HG02885 (cell line): ENCODE measurements around the gene CKAP5.

ENCODE experiments used
- ATAC-seq: cut with Tn5 transposase; IDR thresholded peaks from one replicate; pipeline ENCODE4 v1.9.1; 2021; ENCODE audit warnings: mild to moderate bottlenecking; ENCODE audit not compliant: unreplicated experiment, poor library complexity

CKAP5 gene

DNA sequence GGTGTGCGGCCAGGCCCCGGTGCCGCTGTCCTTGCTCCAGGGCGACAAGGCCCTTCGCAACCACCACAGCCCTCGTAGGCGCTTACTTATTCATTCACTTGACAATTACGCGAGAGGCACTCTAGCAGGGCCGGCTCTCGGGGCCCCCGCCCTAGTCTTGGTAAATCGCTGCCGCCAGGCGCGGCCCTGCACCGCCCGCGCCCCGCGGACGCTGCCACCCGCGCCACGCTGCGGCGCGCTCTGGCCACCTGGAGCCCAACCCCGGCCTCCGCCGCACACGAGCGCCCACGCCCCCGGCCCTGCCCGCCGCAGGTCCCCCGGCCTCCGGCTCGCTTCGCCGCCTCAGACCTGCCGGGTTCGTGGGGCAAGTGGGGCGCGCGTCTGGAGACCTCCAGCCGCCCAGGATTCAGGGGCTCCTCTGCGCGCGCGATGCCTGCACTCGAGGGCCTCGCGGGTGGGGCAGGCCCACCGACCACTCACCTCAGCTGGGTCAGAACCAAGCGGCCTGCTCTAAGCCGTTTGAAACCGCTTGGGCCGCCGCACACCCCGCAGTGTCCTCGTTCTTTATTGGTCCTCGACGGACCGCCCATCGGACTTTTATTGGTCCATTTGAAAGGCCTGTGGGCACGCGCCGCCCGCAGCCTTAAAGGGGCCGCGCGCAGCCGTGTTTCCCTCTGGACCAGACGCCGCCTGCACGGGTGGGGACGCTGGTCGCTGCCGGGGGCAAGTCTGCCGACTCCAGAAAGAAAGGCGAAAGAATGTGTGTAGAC, at the start of gene CKAP5:
Gene CKAP5 (minus strand): TSS at position 541 of the 770 bp plus-strand sequence. CDS start 25,049 bp downstream, outside the sequence.
- peak; percentile 96 for ATAC-seq

DNA sequence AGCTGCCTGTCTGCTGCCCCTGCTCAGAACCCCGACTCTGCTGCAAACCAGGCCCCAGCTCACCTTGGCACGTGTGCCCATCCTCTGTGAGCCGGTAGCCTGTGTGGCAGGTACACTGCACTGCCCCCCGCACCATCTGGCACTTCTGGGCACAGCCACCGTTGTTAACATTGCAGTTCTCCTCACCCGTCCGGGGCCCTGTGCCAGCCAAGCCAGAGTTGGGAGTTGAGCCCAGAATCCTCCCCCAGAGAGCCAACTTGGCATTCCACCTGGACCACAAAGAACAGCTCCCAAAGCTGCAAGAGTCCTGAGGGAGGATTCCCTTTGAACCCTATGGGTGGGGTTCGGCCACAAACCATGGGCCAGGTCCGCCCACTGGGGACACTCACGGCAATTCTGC, 49.7 kb upstream of the CKAP5 start:
- no peak for ATAC-seq

GRCh38 chr11:46894961-46895360, 48.9 kb upstream of the CKAP5 start:
- no peak for ATAC-seq

- no peak for ATAC-seq
These were observed 48.4 kb upstream of the CKAP5 start for GRCh38 chr11:46894506-46894905.

GRCh38 chr11:46892838-46893237, 46.8 kb upstream of the CKAP5 start:
- no peak for ATAC-seq

GRCh38 chr11:46892109-46892508, 46.0 kb upstream of the CKAP5 start:
- ATAC-seq: no peak

DNA sequence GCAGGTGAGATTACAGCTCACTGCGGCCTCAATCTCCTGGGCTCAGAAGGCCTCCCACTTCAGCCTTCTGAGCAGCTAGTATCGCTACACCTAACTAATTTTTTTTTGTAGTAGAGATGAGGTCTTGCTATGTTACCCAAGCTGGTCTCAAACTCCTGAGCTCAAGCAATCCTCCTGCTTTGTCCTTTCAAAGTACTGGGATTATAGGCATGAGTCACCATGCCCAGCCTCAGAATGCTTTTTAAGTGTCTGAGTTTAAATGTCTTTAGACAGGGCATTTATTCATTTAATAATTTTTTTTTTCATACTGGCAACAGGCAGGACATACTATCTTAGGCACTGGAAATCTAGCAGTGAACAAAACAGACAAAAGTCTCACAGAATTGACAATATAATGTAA, 44.6 kb upstream of the CKAP5 start:
- no peak for ATAC-seq

GRCh38 chr11:46889689-46890475, 43.8 kb upstream of the CKAP5 start:
- peak; percentile 53 for ATAC-seq

DNA sequence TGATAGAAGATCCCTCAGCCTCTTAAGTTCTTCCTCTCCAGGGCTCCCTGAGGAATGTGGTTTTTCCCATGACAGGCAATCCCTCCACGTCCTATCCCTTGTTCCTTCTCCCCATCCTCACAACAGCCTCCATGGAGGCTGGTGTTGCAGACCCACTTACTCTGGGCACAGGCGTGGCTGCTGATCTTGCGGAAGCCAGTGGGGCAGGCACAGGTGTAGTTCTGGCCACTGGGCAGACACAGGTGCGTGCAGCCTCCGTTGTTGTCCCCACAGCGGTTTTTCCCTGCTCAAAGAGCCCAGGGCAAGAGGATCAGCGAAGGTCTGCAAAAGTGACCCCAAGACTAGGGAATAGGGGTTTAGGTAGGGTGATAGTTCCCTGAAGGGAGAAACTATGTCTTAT, 43.2 kb upstream of the CKAP5 start:
- no peak for ATAC-seq

DNA sequence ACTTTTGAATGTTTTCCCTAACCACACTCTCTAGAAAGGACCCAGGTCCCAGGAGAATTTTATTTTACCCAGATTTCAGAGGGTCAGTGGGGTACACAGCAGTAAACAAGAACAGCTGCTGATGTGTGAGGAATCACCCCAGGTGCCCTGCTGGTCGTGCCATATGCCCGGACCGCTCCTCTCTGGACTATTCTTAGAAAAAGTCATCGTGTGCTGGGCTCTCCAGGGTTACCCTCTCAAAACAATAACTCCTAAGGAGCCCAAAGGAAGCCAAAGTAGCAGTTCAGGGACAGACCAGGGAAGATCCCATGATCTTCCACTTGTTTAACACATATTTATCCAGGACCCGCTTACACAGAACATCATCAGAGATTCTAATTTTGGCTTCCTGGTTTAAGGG, 42.6 kb upstream of the CKAP5 start:
- ATAC-seq: no peak

DNA sequence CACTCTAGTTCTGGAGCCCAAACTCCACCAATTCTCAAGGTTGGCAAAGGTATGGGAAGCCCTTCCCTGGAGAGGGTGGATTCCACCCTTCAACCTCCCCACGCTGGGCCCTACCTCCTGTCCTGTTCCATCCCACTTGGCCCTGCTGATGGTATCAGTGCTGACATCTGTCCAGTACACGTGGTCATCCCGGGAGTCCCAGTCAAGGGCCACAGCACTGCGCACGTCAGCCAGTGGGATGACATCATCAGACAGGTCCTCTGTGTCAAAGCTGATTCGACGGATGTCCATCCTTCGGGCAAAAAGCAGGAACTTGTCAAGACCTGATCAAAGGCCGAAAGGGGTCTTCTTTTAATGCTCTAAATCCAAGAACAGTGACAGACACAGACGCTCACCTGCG, 40.1 kb upstream of the CKAP5 start:
- no peak for ATAC-seq

- no peak for ATAC-seq
These were observed 33.0 kb upstream of the CKAP5 start for GRCh38 chr11:46879056-46879585.

GRCh38 chr11:46877580-46877979, 31.5 kb upstream of the CKAP5 start:
- no peak for ATAC-seq

GRCh38 chr11:46876471-46876870, 30.4 kb upstream of the CKAP5 start:
- ATAC-seq: no peak

DNA sequence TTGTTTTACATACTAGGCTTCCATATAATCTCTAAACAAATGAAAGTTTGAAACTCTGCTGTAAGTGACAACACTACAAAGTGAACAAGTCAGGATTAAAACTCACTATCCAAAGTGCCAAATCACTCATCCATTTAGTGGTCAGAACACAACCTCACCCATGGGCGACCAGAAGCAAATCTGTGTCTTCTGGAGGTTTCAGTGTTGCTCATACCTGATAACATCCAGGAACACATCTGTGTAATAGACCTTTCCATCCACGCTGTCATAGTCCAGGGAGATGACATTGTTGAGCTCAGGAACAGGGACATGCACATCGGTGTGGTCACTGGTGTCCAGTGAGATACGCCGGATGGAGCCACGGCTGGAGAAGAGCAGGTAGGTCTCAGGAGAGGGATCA, 28.5 kb upstream of the CKAP5 start:
- ATAC-seq: no peak

DNA sequence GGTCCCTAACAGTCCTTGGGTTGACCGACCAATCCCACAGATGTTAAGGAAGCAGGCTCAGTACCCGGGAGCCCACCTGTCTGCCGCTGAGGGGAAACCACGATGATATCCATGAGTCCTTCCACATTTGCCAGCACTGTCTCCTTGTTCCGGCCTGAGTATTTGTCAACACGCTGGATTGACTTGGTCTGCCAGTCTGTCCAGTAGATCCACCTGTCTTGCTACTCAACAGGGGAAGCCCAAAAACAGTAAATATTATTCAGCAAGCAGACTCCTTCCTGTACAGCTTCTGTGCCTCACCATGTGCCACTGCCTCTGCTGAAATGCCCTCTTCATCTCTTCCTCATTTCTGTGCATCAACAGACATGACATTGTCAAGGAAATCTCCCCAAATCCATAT, 22.8 kb upstream of the CKAP5 start:
- no peak for ATAC-seq

- no peak for ATAC-seq
These were observed 19.3 kb upstream of the CKAP5 start for GRCh38 chr11:46865340-46865739.

DNA sequence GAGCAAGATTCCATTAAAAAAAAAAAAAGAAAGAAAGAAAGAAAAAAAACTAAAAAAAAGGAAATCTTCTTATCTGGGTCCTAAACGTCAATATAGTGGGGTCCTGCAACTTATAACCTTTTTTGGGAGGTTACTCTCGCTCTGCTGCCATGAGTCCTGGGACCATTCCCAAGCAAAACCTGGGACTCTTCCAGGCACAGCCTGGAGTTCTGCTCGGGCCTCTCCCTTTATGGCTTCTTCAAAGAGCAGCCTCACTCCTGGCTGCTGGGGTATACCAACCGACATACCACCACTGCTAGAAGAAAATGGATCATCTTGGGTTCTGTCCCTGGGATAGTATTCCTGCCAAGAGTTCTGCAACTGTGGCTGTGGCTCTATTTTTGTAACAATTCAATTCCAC, 14.1 kb upstream of the CKAP5 start:
- no peak for ATAC-seq

DNA sequence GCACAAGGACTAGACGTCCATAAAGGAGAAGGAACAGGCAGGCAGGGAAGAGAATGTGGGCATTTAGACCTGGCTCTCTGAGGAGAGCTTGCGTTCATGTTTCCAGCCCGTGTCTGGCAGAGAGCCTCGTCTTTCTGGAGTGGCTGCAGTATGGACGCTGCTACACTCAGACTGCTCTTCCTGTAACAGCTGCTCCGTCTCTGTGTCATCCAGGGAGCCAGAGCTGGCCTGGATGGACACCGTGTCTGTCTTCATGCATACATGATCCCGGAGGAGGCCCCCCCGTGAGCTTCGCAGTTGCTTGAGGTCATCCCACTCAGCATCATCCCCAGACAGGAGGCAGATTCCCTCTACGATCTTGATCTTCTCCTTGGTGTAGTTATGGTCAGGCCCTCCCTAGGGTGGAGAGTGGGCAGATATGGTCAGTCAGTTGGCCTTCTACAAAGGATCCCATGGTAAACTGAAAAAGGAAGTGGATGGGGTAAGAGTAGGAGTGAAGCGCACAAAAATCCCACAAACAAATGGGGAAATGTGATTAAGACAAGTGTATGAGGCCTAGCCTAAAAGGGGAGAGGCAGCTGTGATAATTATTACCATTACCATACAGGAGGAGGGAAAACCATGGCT, 13.0 kb upstream of the CKAP5 start:
- ATAC-seq: no peak

- no peak for ATAC-seq
These were observed 11.6 kb upstream of the CKAP5 start for GRCh38 chr11:46857666-46858065.
